ENCODE results near the gene MAPK8IP2.

MAPK8IP2 gene

GRCh38 chr22:50608996-50609395 lies 8.4 kb downstream of the MAPK8IP2 start:
- no peak for DNase-seq (ENCODE audit: low read depth)
- no peak for TF ChIP-seq CTCF (IDR thresholded peaks at IDR 0.05; ENCODE audit: low read length, missing control alignments)
- H3K4me3 ChIP-seq (replicated peaks; ENCODE audit: low read depth, low read length), result no peak overlapping the region

- TF ChIP-seq CTCF (IDR thresholded peaks at IDR 0.05; ENCODE audit: low read length, missing control alignments), result no peak
These were observed 9.0 kb downstream of the MAPK8IP2 start for GRCh38 chr22:50609599-50609998.

GRCh38 chr22:50610041-50610451 lies 9.5 kb downstream of the MAPK8IP2 start:
- no peak for TF ChIP-seq CTCF (IDR thresholded peaks at IDR 0.05; ENCODE audit: low read length, missing control alignments)
- no peak for DNase-seq (ENCODE audit: low read depth)
- no peak overlapping the region for H3K4me3 ChIP-seq (replicated peaks; ENCODE audit: low read depth, low read length)

More at GRCh38 chr22:50609599-50609998, 9.0 kb downstream of the MAPK8IP2 start:
- H3K4me3 ChIP-seq (replicated peaks; ENCODE audit: low read depth, low read length), result no peak overlapping the region
- DNase-seq (ENCODE audit: low read depth), result no peak

- no peak for DNase-seq (ENCODE audit: low read depth)
- no peak for TF ChIP-seq CTCF (IDR thresholded peaks at IDR 0.05; ENCODE audit: low read length, missing control alignments)
- no peak overlapping the region for H3K4me3 ChIP-seq (replicated peaks; ENCODE audit: low read depth, low read length)
These were observed 10.0 kb downstream of the MAPK8IP2 start for GRCh38 chr22:50610581-50610980.

- H3K4me3 ChIP-seq (replicated peaks; ENCODE audit: low read depth, low read length), result no peak overlapping the region
- DNase-seq (ENCODE audit: low read depth), result no peak
- TF ChIP-seq CTCF (IDR thresholded peaks at IDR 0.05; ENCODE audit: low read length, missing control alignments), result no peak
These were observed 10.9 kb downstream of the MAPK8IP2 start for GRCh38 chr22:50611341-50612060.

- TF ChIP-seq CTCF (IDR thresholded peaks at IDR 0.05; ENCODE audit: low read length, missing control alignments), result no peak
- DNase-seq (ENCODE audit: low read depth), result no peak
- H3K4me3 ChIP-seq (replicated peaks; ENCODE audit: low read depth, low read length), result no peak overlapping the region
These were observed 11.6 kb downstream of the MAPK8IP2 start for GRCh38 chr22:50612168-50612527.

Measured in fibroblast of pulmonary artery (primary cell).